ENCODE data around the gene ZNF302.
"Not testable (repeated sequence)": the region's sequence is repeated elsewhere in the genome, so short reads cannot be mapped to it uniquely, and the experiment has no call there.

Gene ZNF302

GRCh38 chr19:34661357-34661756, 16.1 kb upstream of the ZNF302 start:
- Histone ChIP-seq H3K9ac (ENCODE audit: low read depth in 1 of 2, low read length in 2 of 2) (no peak overlapping the region), H3K36me3 (ENCODE audit: control insufficient read depth in 1 of 2, insufficient read depth in 2 of 2, low read length in 2 of 2) (no peaks in the 10 kb centered on the region), H3K9me3 (ENCODE audit: control insufficient read depth in 1 of 2, low read length in 2 of 2) (no peaks in the 10 kb centered on the region), H3K4me1 (ENCODE audit: control insufficient read depth in 1 of 2, insufficient read depth in 2 of 2, low read length in 2 of 2) (no peaks in the 10 kb centered on the region), H3K27ac (ENCODE audit: low read depth, low read length) (no peak overlapping the region), H3K4me3 (ENCODE audit: low read depth in 1 of 2, low read length in 2 of 2) (no peak overlapping the region), H3K27me3 (ENCODE audit: control insufficient read depth in 1 of 2, insufficient read depth in 2 of 2, low read length in 2 of 2) (no peaks in the 10 kb centered on the region)

- Histone ChIP-seq H3K4me3 (ENCODE audit: low read depth in 1 of 2, low read length in 2 of 2) (no peak overlapping the region), H3K9ac (ENCODE audit: low read depth in 1 of 2, low read length in 2 of 2) (no peak overlapping the region), H3K9me3 (ENCODE audit: control insufficient read depth in 1 of 2, low read length in 2 of 2) (no peaks in the 10 kb centered on the region), H3K4me1 (ENCODE audit: control insufficient read depth in 1 of 2, insufficient read depth in 2 of 2, low read length in 2 of 2) (no peaks in the 10 kb centered on the region), H3K27me3 (ENCODE audit: control insufficient read depth in 1 of 2, insufficient read depth in 2 of 2, low read length in 2 of 2) (no peaks in the 10 kb centered on the region), H3K27ac (ENCODE audit: low read depth, low read length) (no peak overlapping the region), H3K36me3 (ENCODE audit: control insufficient read depth in 1 of 2, insufficient read depth in 2 of 2, low read length in 2 of 2) (no peaks in the 10 kb centered on the region)
These were observed 14.6 kb upstream of the ZNF302 start for GRCh38 chr19:34662919-34663318.

GRCh38 chr19:34664168-34664567, 13.3 kb upstream of the ZNF302 start:
- Histone ChIP-seq H3K36me3 (ENCODE audit: control insufficient read depth in 1 of 2, insufficient read depth in 2 of 2, low read length in 2 of 2) (no peaks in the 10 kb centered on the region), H3K4me1 (ENCODE audit: control insufficient read depth in 1 of 2, insufficient read depth in 2 of 2, low read length in 2 of 2) (no peaks in the 10 kb centered on the region), H3K27ac (ENCODE audit: low read depth, low read length) (no peak overlapping the region), H3K27me3 (ENCODE audit: control insufficient read depth in 1 of 2, insufficient read depth in 2 of 2, low read length in 2 of 2) (no peaks in the 10 kb centered on the region), H3K4me3 (ENCODE audit: low read depth in 1 of 2, low read length in 2 of 2) (no peak overlapping the region), H3K9me3 (ENCODE audit: control insufficient read depth in 1 of 2, low read length in 2 of 2) (no peaks in the 10 kb centered on the region), H3K9ac (ENCODE audit: low read depth in 1 of 2, low read length in 2 of 2) (no peak overlapping the region)

GRCh38 chr19:34664870-34665269, 12.6 kb upstream of the ZNF302 start:
- Histone ChIP-seq H3K9me3 (ENCODE audit: control insufficient read depth in 1 of 2, low read length in 2 of 2) (no peaks in the 10 kb centered on the region), H3K4me1 (ENCODE audit: control insufficient read depth in 1 of 2, insufficient read depth in 2 of 2, low read length in 2 of 2) (no peaks in the 10 kb centered on the region), H3K27ac (ENCODE audit: low read depth, low read length) (no peak overlapping the region), H3K36me3 (ENCODE audit: control insufficient read depth in 1 of 2, insufficient read depth in 2 of 2, low read length in 2 of 2) (no peaks in the 10 kb centered on the region), H3K27me3 (ENCODE audit: control insufficient read depth in 1 of 2, insufficient read depth in 2 of 2, low read length in 2 of 2) (no peaks in the 10 kb centered on the region), H3K4me3 (ENCODE audit: low read depth in 1 of 2, low read length in 2 of 2) (no peak overlapping the region), H3K9ac (ENCODE audit: low read depth in 1 of 2, low read length in 2 of 2) (no peak overlapping the region)

GRCh38 chr19:34665275-34665674, 12.2 kb upstream of the ZNF302 start:
- not testable (repeated sequence) for H3K27ac ChIP-seq (ENCODE audit: low read depth, low read length); H3K27me3 ChIP-seq (ENCODE audit: control insufficient read depth in 1 of 2, insufficient read depth in 2 of 2, low read length in 2 of 2); H3K9ac ChIP-seq (ENCODE audit: low read depth in 1 of 2, low read length in 2 of 2); H3K4me1 ChIP-seq (ENCODE audit: control insufficient read depth in 1 of 2, insufficient read depth in 2 of 2, low read length in 2 of 2); H3K9me3 ChIP-seq (ENCODE audit: control insufficient read depth in 1 of 2, low read length in 2 of 2); H3K36me3 ChIP-seq (ENCODE audit: control insufficient read depth in 1 of 2, insufficient read depth in 2 of 2, low read length in 2 of 2); H3K4me3 ChIP-seq (ENCODE audit: low read depth in 1 of 2, low read length in 2 of 2)

- no peak overlapping the region for H3K9ac ChIP-seq (ENCODE audit: low read depth in 1 of 2, low read length in 2 of 2)
- H3K36me3 ChIP-seq (ENCODE audit: control insufficient read depth in 1 of 2, insufficient read depth in 2 of 2, low read length in 2 of 2) = no peaks in the 10 kb centered on the region
- no peak overlapping the region for H3K27ac ChIP-seq (ENCODE audit: low read depth, low read length)
- no peaks in the 10 kb centered on the region for H3K4me1 ChIP-seq (ENCODE audit: control insufficient read depth in 1 of 2, insufficient read depth in 2 of 2, low read length in 2 of 2)
- no peaks in the 10 kb centered on the region for H3K27me3 ChIP-seq (ENCODE audit: control insufficient read depth in 1 of 2, insufficient read depth in 2 of 2, low read length in 2 of 2)
- no peak overlapping the region for H3K4me3 ChIP-seq (ENCODE audit: low read depth in 1 of 2, low read length in 2 of 2)
- no peaks in the 10 kb centered on the region for H3K9me3 ChIP-seq (ENCODE audit: control insufficient read depth in 1 of 2, low read length in 2 of 2)
These were observed 11.1 kb upstream of the ZNF302 start for GRCh38 chr19:34666200-34666957.

- Histone ChIP-seq H3K4me3 (ENCODE audit: low read depth in 1 of 2, low read length in 2 of 2) (no peak overlapping the region), H3K27ac (ENCODE audit: low read depth, low read length) (no peak overlapping the region)
These were observed 10.6 kb upstream of the ZNF302 start for GRCh38 chr19:34666958-34667265.

GRCh38 chr19:34667349-34668076, 10.0 kb upstream of the ZNF302 start:
- no peak overlapping the region for H3K27ac ChIP-seq (ENCODE audit: low read depth, low read length)
- no peaks in the 10 kb centered on the region for H3K27me3 ChIP-seq (ENCODE audit: control insufficient read depth in 1 of 2, insufficient read depth in 2 of 2, low read length in 2 of 2)
- H3K4me1 ChIP-seq (ENCODE audit: control insufficient read depth in 1 of 2, insufficient read depth in 2 of 2, low read length in 2 of 2) = no peaks in the 10 kb centered on the region
- no peaks in the 10 kb centered on the region for H3K36me3 ChIP-seq (ENCODE audit: control insufficient read depth in 1 of 2, insufficient read depth in 2 of 2, low read length in 2 of 2)
- H3K9me3 ChIP-seq (ENCODE audit: control insufficient read depth in 1 of 2, low read length in 2 of 2) = no peaks in the 10 kb centered on the region
- H3K4me3 ChIP-seq (ENCODE audit: low read depth in 1 of 2, low read length in 2 of 2) = peak overlapping the region; percentile 40 to 60
- H3K9ac ChIP-seq (ENCODE audit: low read depth in 1 of 2, low read length in 2 of 2) = peak overlapping the region in 1 of 2 donors; percentile 10

More at GRCh38 chr19:34666958-34667265, 10.6 kb upstream of the ZNF302 start:
- H3K4me1 ChIP-seq (ENCODE audit: control insufficient read depth in 1 of 2, insufficient read depth in 2 of 2, low read length in 2 of 2) = no peaks in the 10 kb centered on the region
- no peaks in the 10 kb centered on the region for H3K27me3 ChIP-seq (ENCODE audit: control insufficient read depth in 1 of 2, insufficient read depth in 2 of 2, low read length in 2 of 2)
- H3K36me3 ChIP-seq (ENCODE audit: control insufficient read depth in 1 of 2, insufficient read depth in 2 of 2, low read length in 2 of 2) = no peaks in the 10 kb centered on the region
- H3K9me3 ChIP-seq (ENCODE audit: control insufficient read depth in 1 of 2, low read length in 2 of 2) = no peaks in the 10 kb centered on the region
- H3K9ac ChIP-seq (ENCODE audit: low read depth in 1 of 2, low read length in 2 of 2) = no peak overlapping the region

GRCh38 chr19:34668077-34668689, 9.3 kb upstream of the ZNF302 start:
- not testable (repeated sequence) for H3K4me3 ChIP-seq (ENCODE audit: low read depth in 1 of 2, low read length in 2 of 2); H3K27ac ChIP-seq (ENCODE audit: low read depth, low read length); H3K4me1 ChIP-seq (ENCODE audit: control insufficient read depth in 1 of 2, insufficient read depth in 2 of 2, low read length in 2 of 2); H3K9ac ChIP-seq (ENCODE audit: low read depth in 1 of 2, low read length in 2 of 2); H3K9me3 ChIP-seq (ENCODE audit: control insufficient read depth in 1 of 2, low read length in 2 of 2); H3K27me3 ChIP-seq (ENCODE audit: control insufficient read depth in 1 of 2, insufficient read depth in 2 of 2, low read length in 2 of 2); H3K36me3 ChIP-seq (ENCODE audit: control insufficient read depth in 1 of 2, insufficient read depth in 2 of 2, low read length in 2 of 2)

- not testable (repeated sequence) for H3K27me3 ChIP-seq (ENCODE audit: control insufficient read depth in 1 of 2, insufficient read depth in 2 of 2, low read length in 2 of 2); H3K9me3 ChIP-seq (ENCODE audit: control insufficient read depth in 1 of 2, low read length in 2 of 2); H3K4me1 ChIP-seq (ENCODE audit: control insufficient read depth in 1 of 2, insufficient read depth in 2 of 2, low read length in 2 of 2); H3K27ac ChIP-seq (ENCODE audit: low read depth, low read length); H3K4me3 ChIP-seq (ENCODE audit: low read depth in 1 of 2, low read length in 2 of 2); H3K9ac ChIP-seq (ENCODE audit: low read depth in 1 of 2, low read length in 2 of 2); H3K36me3 ChIP-seq (ENCODE audit: control insufficient read depth in 1 of 2, insufficient read depth in 2 of 2, low read length in 2 of 2)
These were observed 8.8 kb upstream of the ZNF302 start for GRCh38 chr19:34668690-34669089.
